ENCODE measurements around the gene IFT80.

- no peak for TF ChIP-seq CTCF (conservative IDR thresholded peaks at IDR 0.05; ENCODE audit: low read depth, low read length)
- TF ChIP-seq EZH2 (IDR thresholded peaks at IDR 0.05; ENCODE audit: borderline replicate concordance, low read depth, low read length, poor library complexity, severe bottlenecking) = no peak
Observed at GRCh38 chr3:160370987-160371857, 27.8 kb downstream of the IFT80 start.

Data from A673 (cell line).